Measurements from ENCODE around the gene CDHR2. TPM values are rescaled to one million over a fixed set of nuclear protein-coding genes. Genes with fewer than 3 reads are reported as not detected.
"Not testable (repeated sequence)": the region's sequence is repeated elsewhere in the genome, so short reads cannot be mapped to it uniquely, and the experiment has no call there.

The CDHR2 gene
- total and polyA plus RNA-seq, 5 donors from 2014 or later: 1.3 TPM; not detected in 4

GRCh38 chr5:176588297-176588696, 39.2 kb downstream of the CDHR2 start:
- no peak overlapping the region for H3K27ac Mint-ChIP-seq
- no peak for ATAC-seq (ENCODE audit: low read depth in 2 of 2)
- H3K27me3 Mint-ChIP-seq: no peaks in the 10 kb centered on the region

GRCh38 chr5:176589039-176589769, 40.1 kb downstream of the CDHR2 start:
- no peak for ATAC-seq (ENCODE audit: low read depth in 2 of 2)
- Histone ChIP-seq H3K27me3 (ENCODE audit: control insufficient read depth, insufficient read depth, low read length) (no peaks in the 10 kb centered on the region), H3K4me1 (ENCODE audit: control insufficient read depth, insufficient read depth, low read length, poor library complexity, severe bottlenecking) (no peaks in the 10 kb centered on the region), H3K4me3 (ENCODE audit: low read depth, low read length) (no peak overlapping the region), H3K9me3 (ENCODE audit: control insufficient read depth in 2 of 2, low read length in 2 of 2) (peaks cover 5 to 15% of the 10 kb centered on the region in 2 experiments), H3K27ac (ENCODE audit: insufficient read depth, low read length, poor library complexity, severe bottlenecking) (no peak overlapping the region), H3K36me3 (ENCODE audit: control insufficient read depth, insufficient read depth, low read length) (no peaks in the 10 kb centered on the region)
- peaks cover 0 to 5% (median 0%) of the 10 kb centered on the region in 7 donors for H3K9me3 Mint-ChIP-seq
- no peaks in the 10 kb centered on the region for H3K4me1 Mint-ChIP-seq
- H3K27ac Mint-ChIP-seq: no peak overlapping the region
- H3K4me3 Mint-ChIP-seq: no peak overlapping the region
- DNase-seq: no peak
- no peaks in the 10 kb centered on the region for H3K27me3 Mint-ChIP-seq
- no peaks in the 10 kb centered on the region for H3K36me3 Mint-ChIP-seq

More at GRCh38 chr5:176588297-176588696, 39.2 kb downstream of the CDHR2 start:
- Histone ChIP-seq H3K27ac (ENCODE audit: insufficient read depth, low read length, poor library complexity, severe bottlenecking) (no peak overlapping the region), H3K4me3 (ENCODE audit: low read depth, low read length) (no peak overlapping the region), H3K9me3 (ENCODE audit: control insufficient read depth in 2 of 2, low read length in 2 of 2) (peaks cover 5 to 15% of the 10 kb centered on the region in 2 experiments), H3K4me1 (ENCODE audit: control insufficient read depth, insufficient read depth, low read length, poor library complexity, severe bottlenecking) (no peaks in the 10 kb centered on the region), H3K36me3 (ENCODE audit: control insufficient read depth, insufficient read depth, low read length) (no peaks in the 10 kb centered on the region), H3K27me3 (ENCODE audit: control insufficient read depth, insufficient read depth, low read length) (no peaks in the 10 kb centered on the region)
- Mint-ChIP-seq H3K4me3 (no peak overlapping the region), H3K36me3 (no peaks in the 10 kb centered on the region), H3K9me3 (peaks cover 0 to 10% (median 0%) of the 10 kb centered on the region in 7 donors), H3K4me1 (no peaks in the 10 kb centered on the region)
- no peak for DNase-seq

- Histone ChIP-seq H3K4me3 (ENCODE audit: low read depth, low read length) (no peak overlapping the region), H3K27ac (ENCODE audit: insufficient read depth, low read length, poor library complexity, severe bottlenecking) (no peak overlapping the region), H3K36me3 (ENCODE audit: control insufficient read depth, insufficient read depth, low read length) (no peaks in the 10 kb centered on the region), H3K9me3 (ENCODE audit: control insufficient read depth in 2 of 2, low read length in 2 of 2) (peaks cover 3 to 8% of the 10 kb centered on the region in 2 experiments), H3K4me1 (ENCODE audit: control insufficient read depth, insufficient read depth, low read length, poor library complexity, severe bottlenecking) (no peaks in the 10 kb centered on the region), H3K27me3 (ENCODE audit: control insufficient read depth, insufficient read depth, low read length) (no peaks in the 10 kb centered on the region)
- peaks cover 0 to 7% (median 0%) of the 10 kb centered on the region in 7 donors for H3K9me3 Mint-ChIP-seq
- DNase-seq (no peak), ATAC-seq (ENCODE audit: low read depth in 2 of 2) (no peak)
- no peaks in the 10 kb centered on the region for H3K36me3 Mint-ChIP-seq
- H3K4me3 Mint-ChIP-seq: no peak overlapping the region
- H3K4me1 Mint-ChIP-seq: peaks cover 0 to 5% (median 0%) of the 10 kb centered on the region in 4 donors
- H3K27ac Mint-ChIP-seq: no peak overlapping the region
- no peaks in the 10 kb centered on the region for H3K27me3 Mint-ChIP-seq
Measured at GRCh38 chr5:176590035-176590717, 41.0 kb downstream of the CDHR2 start.

GRCh38 chr5:176591667-176592066, 42.5 kb downstream of the CDHR2 start:
- H3K27me3 Mint-ChIP-seq; H3K9me3 ChIP-seq (ENCODE audit: control insufficient read depth in 2 of 2, low read length in 2 of 2); DNase-seq; H3K4me3 Mint-ChIP-seq; H3K27ac ChIP-seq (ENCODE audit: insufficient read depth, low read length, poor library complexity, severe bottlenecking); ATAC-seq (ENCODE audit: low read depth in 2 of 2); H3K4me1 Mint-ChIP-seq; H3K36me3 Mint-ChIP-seq; H3K9me3 Mint-ChIP-seq; H3K4me1 ChIP-seq (ENCODE audit: control insufficient read depth, insufficient read depth, low read length, poor library complexity, severe bottlenecking); H3K36me3 ChIP-seq (ENCODE audit: control insufficient read depth, insufficient read depth, low read length); H3K27ac Mint-ChIP-seq; H3K27me3 ChIP-seq (ENCODE audit: control insufficient read depth, insufficient read depth, low read length); H3K4me3 ChIP-seq (ENCODE audit: low read depth, low read length): not testable (repeated sequence)

GRCh38 chr5:176592573-176592972, 43.4 kb downstream of the CDHR2 start:
- H3K9me3 ChIP-seq (ENCODE audit: control insufficient read depth in 2 of 2, low read length in 2 of 2): no peaks in the 10 kb centered on the region
- Mint-ChIP-seq H3K4me1 (peaks cover 0 to 9% (median 2%) of the 10 kb centered on the region in 4 donors), H3K36me3 (no peaks in the 10 kb centered on the region), H3K27me3 (no peaks in the 10 kb centered on the region), H3K27ac (no peak overlapping the region), H3K9me3 (peaks cover 0 to 3% (median 0%) of the 10 kb centered on the region in 7 donors), H3K4me3 (no peak overlapping the region)
- H3K27ac ChIP-seq (ENCODE audit: insufficient read depth, low read length, poor library complexity, severe bottlenecking): no peak overlapping the region
- H3K4me3 ChIP-seq (ENCODE audit: low read depth, low read length): no peak overlapping the region
- DNase-seq (no peak), ATAC-seq (ENCODE audit: low read depth in 2 of 2) (no peak)
- H3K27me3 ChIP-seq (ENCODE audit: control insufficient read depth, insufficient read depth, low read length): no peaks in the 10 kb centered on the region
- H3K36me3 ChIP-seq (ENCODE audit: control insufficient read depth, insufficient read depth, low read length): no peaks in the 10 kb centered on the region
- H3K4me1 ChIP-seq (ENCODE audit: control insufficient read depth, insufficient read depth, low read length, poor library complexity, severe bottlenecking): peaks cover 8% of the 10 kb centered on the region

GRCh38 chr5:176593273-176593869, 44.2 kb downstream of the CDHR2 start:
- Mint-ChIP-seq H3K27ac (no peak overlapping the region), H3K4me3 (peak overlapping the region in 1 of 4 donors; percentile 59), H3K36me3 (no peaks in the 10 kb centered on the region), H3K4me1 (peaks cover 0 to 9% (median 2%) of the 10 kb centered on the region in 4 donors), H3K9me3 (peaks cover 0 to 3% (median 0%) of the 10 kb centered on the region in 7 donors), H3K27me3 (no peaks in the 10 kb centered on the region)
- Histone ChIP-seq H3K9me3 (ENCODE audit: control insufficient read depth in 2 of 2, low read length in 2 of 2) (no peaks in the 10 kb centered on the region), H3K27ac (ENCODE audit: insufficient read depth, low read length, poor library complexity, severe bottlenecking) (no peak overlapping the region), H3K27me3 (ENCODE audit: control insufficient read depth, insufficient read depth, low read length) (no peaks in the 10 kb centered on the region), H3K4me1 (ENCODE audit: control insufficient read depth, insufficient read depth, low read length, poor library complexity, severe bottlenecking) (peaks cover 8% of the 10 kb centered on the region), H3K36me3 (ENCODE audit: control insufficient read depth, insufficient read depth, low read length) (no peaks in the 10 kb centered on the region), H3K4me3 (ENCODE audit: low read depth, low read length) (no peak overlapping the region)
- DNase-seq (no peak), ATAC-seq (ENCODE audit: low read depth in 2 of 2) (no peak)

- peaks cover 0 to 1% (median 0%) of the 10 kb centered on the region in 7 donors for H3K9me3 Mint-ChIP-seq
- Histone ChIP-seq H3K27me3 (ENCODE audit: control insufficient read depth, insufficient read depth, low read length) (no peaks in the 10 kb centered on the region), H3K4me1 (ENCODE audit: control insufficient read depth, insufficient read depth, low read length, poor library complexity, severe bottlenecking) (peaks cover 8% of the 10 kb centered on the region), H3K27ac (ENCODE audit: insufficient read depth, low read length, poor library complexity, severe bottlenecking) (no peak overlapping the region), H3K9me3 (ENCODE audit: control insufficient read depth in 2 of 2, low read length in 2 of 2) (no peaks in the 10 kb centered on the region), H3K4me3 (ENCODE audit: low read depth, low read length) (no peak overlapping the region), H3K36me3 (ENCODE audit: control insufficient read depth, insufficient read depth, low read length) (no peaks in the 10 kb centered on the region)
- no peaks in the 10 kb centered on the region for H3K36me3 Mint-ChIP-seq
- no peaks in the 10 kb centered on the region for H3K27me3 Mint-ChIP-seq
- no peak for DNase-seq
- peak overlapping the region in 1 of 4 donors; percentile 77 for H3K4me3 Mint-ChIP-seq
- ATAC-seq (ENCODE audit: low read depth in 2 of 2): no peak
- H3K4me1 Mint-ChIP-seq: peaks cover 0 to 9% (median 2%) of the 10 kb centered on the region in 4 donors
- H3K27ac Mint-ChIP-seq: peak overlapping the region in 1 of 3 donors; percentile 38
Measured at GRCh38 chr5:176594554-176594953, 45.4 kb downstream of the CDHR2 start.
